A549 (cell line): ENCODE data around the gene CCDC87.

Experiments used
- CHD2 ChIP-seq: fragments of 150-350 bp; IDR thresholded peaks from 2 replicates; pipeline ENCODE4 v1.6.1; 2014; ENCODE audit warnings: low read length; ENCODE audit not compliant: partially characterized antibody
- CTCF ChIP-seq: fragments of >200 bp; sonication (Bioruptor Twin); formaldehyde crosslinking; IDR thresholded peaks from 3 replicates; pipeline ENCODE4 v1.5.1; 2016
- EHF ChIP-seq: fragments of 250-450 bp; sonication (Bioruptor Pico); IDR thresholded peaks from 2 replicates; pipeline ENCODE4 v1.5.0; 2020; ENCODE audit warnings: mild to moderate bottlenecking
- EP300 ChIP-seq, 2 experiments: fragments of >200 bp; sonication (Bioruptor Twin); formaldehyde crosslinking; IDR thresholded peaks; 2 replicates in 1 of 2; 3 replicates in 1 of 2; pipeline ENCODE4 v1.6.1; 2016 to 2017
- GATA3 ChIP-seq: IDR thresholded peaks from 2 replicates; pipeline ENCODE4 v1.6.1; 2012; ENCODE audit warnings: borderline replicate concordance
- HOXB5 ChIP-seq: fragments of 250-450 bp; sonication (Bioruptor Pico); IDR thresholded peaks from 2 replicates; pipeline ENCODE4 v1.5.0; 2020; ENCODE audit warnings: mild to moderate bottlenecking, moderate library complexity
- JUN ChIP-seq, 2 experiments: fragments of >200 bp; sonication (Bioruptor Twin); formaldehyde crosslinking; IDR thresholded peaks; 2 replicates in 1 of 2; 3 replicates in 1 of 2; pipeline ENCODE4 v1.6.1; 2016 to 2017
- MAFK ChIP-seq: fragments of 450-650 bp; IDR thresholded peaks from 2 replicates; pipeline ENCODE4 v1.6.1; 2014; ENCODE audit not compliant: partially characterized antibody
- POLR2A ChIP-seq: IDR thresholded peaks from 2 replicates; pipeline ENCODE4 v1.6.1; 2012; ENCODE audit warnings: mild to moderate bottlenecking, low read length
- RAD21 ChIP-seq, 2 experiments: fragments of >200 bp in 1 of 2; sonication (Bioruptor Twin) in 1 of 2; formaldehyde crosslinking in 1 of 2; IDR thresholded peaks in 1 of 2; conservative IDR thresholded peaks in 1 of 2; 2 replicates in 1 of 2; 3 replicates in 1 of 2; pipeline ENCODE4 v1.6.1; 2012 to 2018; ENCODE audit warnings: inconsistent platforms in 1 of 2
- TP53 ChIP-seq: fragments of 250-450 bp; sonication (Bioruptor Pico); IDR thresholded peaks from 2 replicates; pipeline ENCODE4 v1.5.0; 2021; ENCODE audit warnings: mild to moderate bottlenecking, moderate library complexity
- USF2 ChIP-seq: fragments of 450-650 bp; IDR thresholded peaks from 2 replicates; pipeline ENCODE4 v1.6.1; 2014; ENCODE audit warnings: antibody characterized with exemption

DNA sequence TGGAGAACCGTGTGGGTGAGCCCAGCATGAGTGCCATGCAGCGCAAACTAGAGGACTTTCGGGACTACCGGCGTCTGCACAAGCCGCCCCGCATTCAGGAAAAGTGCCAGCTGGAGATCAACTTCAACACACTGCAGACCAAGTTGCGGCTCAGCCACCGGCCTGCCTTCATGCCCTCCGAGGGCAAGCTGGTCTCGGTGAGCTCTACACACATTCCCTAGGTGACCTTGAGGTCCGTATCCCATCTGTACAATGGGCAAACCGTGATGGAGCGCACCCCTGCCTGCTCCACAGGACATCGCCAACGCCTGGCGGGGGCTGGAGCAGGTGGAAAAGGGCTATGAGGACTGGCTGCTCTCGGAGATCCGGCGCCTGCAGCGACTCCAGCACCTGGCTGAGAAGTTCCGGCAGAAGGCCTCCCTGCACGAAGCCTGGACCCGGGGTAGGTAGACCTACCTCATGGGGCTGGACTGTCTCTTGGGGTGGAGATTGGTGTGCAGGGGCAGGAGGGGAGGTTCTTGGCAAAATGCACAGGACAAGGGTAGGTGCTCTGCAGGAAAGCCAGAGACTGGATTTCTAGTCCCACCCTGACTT is 35.0 kb downstream of the CCDC87 start:
- no peak for TF ChIP-seq CTCF
- no peak for TF ChIP-seq CHD2
- no peak for TF ChIP-seq EHF (CRISPR knock-in tag)
- no peak for TF ChIP-seq TP53 (CRISPR knock-in tag)
- no peak for TF ChIP-seq GATA3
- TF ChIP-seq EP300 (IDR thresholded peaks at IDR 0.05) = no peak
- TF ChIP-seq HOXB5 = no peak
- TF ChIP-seq MAFK = no peak
- no peak for TF ChIP-seq RAD21 (conservative IDR thresholded peaks at IDR 0.05 in 1 of 2, IDR thresholded peaks at IDR 0.05 in 1 of 2)
- no peak for TF ChIP-seq POLR2A
- no peak for TF ChIP-seq USF2
- TF ChIP-seq JUN (IDR thresholded peaks at IDR 0.05) = no peak
